GM11168 (cell line): ENCODE measurements around the gene LIPF.
"Not testable (repeated sequence)": the region's sequence is repeated elsewhere in the genome, so short reads cannot be mapped to it uniquely, and the experiment has no call there.

Experiments used
- in situ Hi-C: fragments of 300-500 bp; cut with MboI; formaldehyde crosslinking; loops from one replicate; pipeline ENCODE4 v1.12.0; 2022; ENCODE audit warnings: low sequenced_read_pairs; ENCODE audit not compliant: unreplicated experiment

Gene LIPF

GRCh38 chr10:88672041-88672440, 7.8 kb downstream of the LIPF start:
- in situ Hi-C loops = no loop called here

GRCh38 chr10:88676283-88677060, 12.2 kb downstream of the LIPF start:
- in situ Hi-C loops = no loop called here

GRCh38 chr10:88680958-88681357, 16.7 kb downstream of the LIPF start:
- in situ Hi-C loops = loop anchor here (10.0 kb wide), 1 partner anchor 124 kb away; the partner anchor contains the start of gene LIPM

GRCh38 chr10:88682491-88682890, 18.2 kb downstream of the LIPF start:
- in situ Hi-C loops = loop anchor here (10.0 kb wide), 1 partner anchor 122 kb away; the partner anchor contains the start of gene LIPM

- in situ Hi-C loops = loop anchor here (10.0 kb wide), 1 partner anchor 117 kb away; the partner anchor contains the start of gene LIPM
These were observed 23.7 kb downstream of the LIPF start for GRCh38 chr10:88687853-88688467.

- in situ Hi-C loops = loop anchor here (10.0 kb wide), 1 partner anchor 115 kb away; the partner anchor contains the start of gene LIPM
These were observed 25.1 kb downstream of the LIPF start for GRCh38 chr10:88689366-88689765.

- in situ Hi-C loops = no loop called here
These were observed 29.3 kb downstream of the LIPF start for GRCh38 chr10:88693392-88694020.

GRCh38 chr10:88702848-88703597, 38.8 kb downstream of the LIPF start:
- in situ Hi-C loops = no loop called here

GRCh38 chr10:88705958-88706357, 41.7 kb downstream of the LIPF start, which contains the start of gene LIPK:
Gene LIPK, plus strand, starts transcription at chr10:88706249. Its CDS starts 18,295 bp downstream, at chr10:88724544.
- in situ Hi-C loops = no loop called here

- in situ Hi-C loops = no loop called here
These were observed 43.4 kb downstream of the LIPF start for GRCh38 chr10:88707429-88708155.

- in situ Hi-C loops = not testable (repeated sequence)
These were observed 45.1 kb downstream of the LIPF start for GRCh38 chr10:88709361-88709760.

- in situ Hi-C loops = no loop called here
These were observed 51.3 kb downstream of the LIPF start for GRCh38 chr10:88715517-88715916.

GRCh38 chr10:88721392-88721791, 57.1 kb downstream of the LIPF start:
- in situ Hi-C loops = no loop called here

- in situ Hi-C loops = no loop called here
These were observed 61.6 kb downstream of the LIPF start for GRCh38 chr10:88725798-88726197.

- in situ Hi-C loops = no loop called here
These were observed 64.0 kb downstream of the LIPF start for GRCh38 chr10:88728107-88728763.
